ENCODE results near the gene VTI1A. TPM values are rescaled to one million over a fixed set of nuclear protein-coding genes. Genes with fewer than 3 reads are reported as not detected.

VTI1A gene
- total RNA-seq, 1 experiment from 2014 or later, result 18.1 TPM

DNA sequence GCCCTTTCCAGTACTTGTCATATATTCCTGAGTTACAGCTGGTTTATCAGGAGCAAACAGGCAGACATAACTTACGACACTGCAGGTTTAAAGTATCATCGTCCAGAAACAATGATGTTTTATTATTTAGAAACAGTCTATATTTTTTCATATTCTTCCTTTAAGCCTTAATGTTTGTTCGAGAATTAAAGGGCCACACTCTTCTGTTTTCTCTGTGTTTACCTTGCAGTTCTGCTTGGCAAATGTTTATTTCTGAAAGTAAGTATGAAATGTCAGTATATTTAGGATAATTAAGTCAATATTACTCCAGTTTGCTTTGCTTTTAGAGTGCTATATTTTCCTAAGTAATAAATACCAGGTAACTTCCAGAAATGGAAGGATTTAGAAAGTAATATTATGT lies 115.1 kb downstream of the VTI1A start:
- no peak overlapping the region for H3K4me3 ChIP-seq
- no peak overlapping the region for H3K27ac ChIP-seq
- intact Hi-C loops (cut with micrococcal nuclease; ENCODE audit: unreplicated experiment), result loop anchor here (10.0 kb wide), 1 partner anchor 393 kb away; the partner anchor contains the start of gene TCF7L2
- BruUV-seq (replicated peaks), result no TSS peak
- H3K4me1 ChIP-seq (replicated peaks; ENCODE audit: insufficient read depth), result no peaks in the 10 kb centered on the region
- H3K9me2 ChIP-seq (ENCODE audit: insufficient read depth), result no peaks in the 10 kb centered on the region
- TF ChIP-seq EZH2 (IDR thresholded peaks at IDR 0.05; ENCODE audit: low read depth), result no peak
- TF ChIP-seq CTCF (conservative IDR thresholded peaks at IDR 0.05), result no peak
- H3K27me3 ChIP-seq (ENCODE audit: insufficient read depth, low read depth), result no peaks in the 10 kb centered on the region
- H4K20me1 ChIP-seq (ENCODE audit: insufficient read depth), result no peaks in the 10 kb centered on the region
- H3K79me2 ChIP-seq (ENCODE audit: low read depth), result no peaks in the 10 kb centered on the region
- ChIA-PET CTCF (no interaction called here), POLR2A (ENCODE audit: unreplicated experiment) (no interaction called here)
- no peaks in the 10 kb centered on the region for H3F3A ChIP-seq (ENCODE audit: insufficient read depth, low read depth)
- H3K9me3 ChIP-seq (ENCODE audit: insufficient read depth, low read depth), result no peaks in the 10 kb centered on the region
- DNase-seq, result no peak
- no peaks in the 10 kb centered on the region for H3K36me3 ChIP-seq (ENCODE audit: low read depth)
- H3K4me2 ChIP-seq, result no peak overlapping the region
- no peak overlapping the region for H2AFZ ChIP-seq

DNA sequence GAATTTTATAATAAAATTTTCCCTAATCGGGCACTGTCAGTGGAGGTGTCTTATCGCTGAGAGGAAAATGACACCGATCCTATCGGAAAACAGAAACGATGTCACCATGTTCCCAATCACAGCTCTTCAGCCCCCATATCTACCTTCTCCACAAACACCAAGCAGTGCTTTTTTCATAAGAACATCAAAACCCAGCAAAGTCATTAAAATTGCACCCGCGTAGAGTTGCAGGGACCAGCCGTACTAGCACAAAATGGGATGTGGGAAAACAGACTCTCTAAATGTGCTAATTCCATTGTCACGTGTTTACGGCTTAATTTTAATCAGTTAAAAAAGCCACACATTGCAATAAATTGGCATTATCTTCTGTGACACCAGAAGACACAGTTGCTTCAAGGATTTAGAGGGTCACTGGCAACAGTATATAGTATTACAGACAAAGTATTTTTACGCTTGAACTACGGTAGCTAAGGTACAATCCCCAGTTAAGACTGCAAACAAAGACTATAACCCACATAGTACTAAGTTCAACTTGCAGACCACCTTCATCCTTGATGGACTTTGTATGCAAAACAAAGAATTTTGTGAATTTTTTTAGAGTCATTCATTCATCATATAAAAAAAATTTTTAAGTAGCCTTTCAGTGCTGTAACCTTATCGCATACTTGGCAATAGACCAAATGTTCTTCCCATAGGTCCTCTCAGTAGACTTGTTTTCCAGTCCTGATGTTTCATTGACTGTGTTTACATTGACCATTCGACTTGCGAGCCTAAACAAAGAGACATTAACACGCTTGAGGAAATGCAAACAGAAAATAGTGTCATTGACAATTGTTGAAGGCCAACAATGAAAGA lies 116.0 kb downstream of the VTI1A start:
- H3K9me2 ChIP-seq (ENCODE audit: insufficient read depth), result no peaks in the 10 kb centered on the region
- no peaks in the 10 kb centered on the region for H3K27me3 ChIP-seq (ENCODE audit: insufficient read depth, low read depth)
- DNase-seq, result no peak
- no peak overlapping the region for H2AFZ ChIP-seq
- TF ChIP-seq EZH2 (IDR thresholded peaks at IDR 0.05; ENCODE audit: low read depth) (no peak), CTCF (conservative IDR thresholded peaks at IDR 0.05) (no peak)
- no peak overlapping the region for H3K27ac ChIP-seq
- no peaks in the 10 kb centered on the region for H4K20me1 ChIP-seq (ENCODE audit: insufficient read depth)
- H3K4me3 ChIP-seq, result no peak overlapping the region
- no peaks in the 10 kb centered on the region for H3F3A ChIP-seq (ENCODE audit: insufficient read depth, low read depth)
- intact Hi-C loops (cut with micrococcal nuclease; ENCODE audit: unreplicated experiment), result loop anchor here (10.0 kb wide), 1 partner anchor 392 kb away; the partner anchor contains the start of gene TCF7L2
- H3K9me3 ChIP-seq (ENCODE audit: insufficient read depth, low read depth), result no peaks in the 10 kb centered on the region
- H3K36me3 ChIP-seq (ENCODE audit: low read depth), result no peaks in the 10 kb centered on the region
- no peaks in the 10 kb centered on the region for H3K4me1 ChIP-seq (replicated peaks; ENCODE audit: insufficient read depth)
- BruUV-seq (replicated peaks), result no TSS peak
- H3K4me2 ChIP-seq, result no peak overlapping the region
- ChIA-PET POLR2A (ENCODE audit: unreplicated experiment) (no interaction called here), CTCF (no interaction called here)
- no peaks in the 10 kb centered on the region for H3K79me2 ChIP-seq (ENCODE audit: low read depth)

DNA sequence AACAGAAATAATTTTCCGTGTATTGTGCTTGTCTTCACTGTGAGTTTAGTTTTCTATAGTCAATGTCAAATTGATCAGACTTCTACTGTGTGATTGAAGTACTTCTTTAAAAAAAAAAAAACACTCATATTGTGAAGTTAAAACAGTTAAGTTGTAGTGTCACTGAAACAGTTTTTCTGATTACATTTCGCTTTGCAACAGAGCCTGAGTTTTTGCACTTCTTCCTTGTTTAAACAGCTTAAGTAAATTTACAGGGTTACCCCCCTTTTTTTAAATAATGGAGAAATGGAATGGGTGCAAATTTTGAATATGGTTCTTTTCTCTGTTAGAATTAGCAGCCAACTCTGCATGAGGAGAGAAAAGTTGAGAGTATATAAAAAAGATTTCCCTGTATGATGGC lies 117.3 kb downstream of the VTI1A start:
- Histone ChIP-seq H3F3A (ENCODE audit: insufficient read depth, low read depth) (no peaks in the 10 kb centered on the region), H3K9me3 (ENCODE audit: insufficient read depth, low read depth) (no peaks in the 10 kb centered on the region), H3K36me3 (ENCODE audit: low read depth) (no peaks in the 10 kb centered on the region), H3K4me1 (replicated peaks; ENCODE audit: insufficient read depth) (no peaks in the 10 kb centered on the region), H3K27me3 (ENCODE audit: insufficient read depth, low read depth) (no peaks in the 10 kb centered on the region), H3K4me2 (no peak overlapping the region), H3K79me2 (ENCODE audit: low read depth) (no peaks in the 10 kb centered on the region), H3K4me3 (no peak overlapping the region), H2AFZ (no peak overlapping the region), H3K9me2 (ENCODE audit: insufficient read depth) (no peaks in the 10 kb centered on the region), H3K27ac (no peak overlapping the region), H4K20me1 (ENCODE audit: insufficient read depth) (no peaks in the 10 kb centered on the region)
- ChIA-PET POLR2A (ENCODE audit: unreplicated experiment) (no interaction called here), CTCF (interaction anchor here (0.7 kb wide), 1 partner anchor 13 kb away, joined by 3 read pairs; no protein-coding TSS in a partner anchor)
- intact Hi-C loops (cut with micrococcal nuclease; ENCODE audit: unreplicated experiment), result loop anchor here (10.0 kb wide), 1 partner anchor 390 kb away; the partner anchor contains the start of gene TCF7L2
- BruUV-seq (replicated peaks), result no TSS peak
- DNase-seq, result no peak
- TF ChIP-seq CTCF (conservative IDR thresholded peaks at IDR 0.05), result no peak
- no peak for TF ChIP-seq EZH2 (IDR thresholded peaks at IDR 0.05; ENCODE audit: low read depth)
